ENCODE measurements around the gene GOT2.

GRCh38 chr16:58716468-58716867, 17.6 kb downstream of the GOT2 start:
- TF ChIP-seq CTCF (IDR thresholded peaks at IDR 0.05) (no peak), POLR2A (IDR thresholded peaks at IDR 0.05) (no peak)
